H1 (cell line): ENCODE measurements around the gene ARPC2. TPM values are rescaled to one million over a fixed set of nuclear protein-coding genes. Genes with fewer than 3 reads are reported as not detected.

Experiments used
- CTCF ChIA-PET: fragments of 300-600 bp; sonication (Branson Sonifier 250); formaldehyde crosslinking; loops from one replicate; lab custom pipeline; 2021; ENCODE audit not compliant: partially characterized antibody; lab: Charles Lee
- POLR2A ChIA-PET: fragments of 300-600 bp; sonication (Branson Sonifier 250); formaldehyde crosslinking; loops from one replicate; lab custom pipeline; 2021; ENCODE audit warnings: inconsistent platforms; ENCODE audit not compliant: partially characterized antibody; lab: Charles Lee
- DNase-seq, 2 experiments: peaks; one replicate each; pipeline versions ENCODE4 v3.0.0 to v3.0.0-alpha.2; 2010 to 2022; ENCODE audit warnings: low spot score in 2 of 2, low read depth in 1 of 2, mixed read lengths in 1 of 2
- FAIRE-seq: peaks from 2 replicates; lab custom pipeline; 2011; peaks lifted over from hg19 to GRCh38; lab: Jason Lieb, UNC
- H2AFZ ChIP-seq: 2 replicates; pipeline ENCODE4 v1.8.1; 2012; ENCODE audit warnings: low read length, inconsistent platforms
- H2AK5ac ChIP-seq: 2 replicates; pipeline ENCODE4 v1.6.1; 2013; ENCODE audit warnings: low read depth, low read length
- H2BK120ac ChIP-seq: replicated peaks from 2 replicates; pipeline ENCODE3; 2013; ENCODE audit warnings: low read depth, low read length, inconsistent platforms
- H2BK12ac ChIP-seq: 2 replicates; pipeline ENCODE4 v1.6.1; 2013; ENCODE audit warnings: low read depth, low read length
- H2BK15ac ChIP-seq: 2 replicates; pipeline ENCODE4 v1.6.1; 2013; ENCODE audit warnings: low read length
- H2BK20ac ChIP-seq: 2 replicates; pipeline ENCODE4 v1.6.1; 2013; ENCODE audit warnings: low read length
- H2BK5ac ChIP-seq: 2 replicates; pipeline ENCODE4 v1.6.1; 2013; ENCODE audit warnings: low read depth, low read length
- H3K14ac ChIP-seq: 2 replicates; pipeline ENCODE4 v1.6.1; 2013; ENCODE audit warnings: inconsistent platforms; ENCODE audit not compliant: insufficient read length
- H3K18ac ChIP-seq: 2 replicates; pipeline ENCODE4 v1.6.1; 2013; ENCODE audit warnings: low read length; ENCODE audit errors: extremely low read depth
- H3K23ac ChIP-seq: 2 replicates; pipeline ENCODE4 v1.6.1; 2013; ENCODE audit warnings: inconsistent platforms; ENCODE audit not compliant: insufficient read length
- H3K23me2 ChIP-seq: 2 replicates; pipeline ENCODE4 v1.6.1; 2013; ENCODE audit warnings: low read depth, low read length
- H3K27ac ChIP-seq: 2 replicates; pipeline ENCODE4 v1.6.1; 2011; ENCODE audit warnings: low read depth, low read length, inconsistent platforms
- H3K27me3 ChIP-seq, 4 experiments: replicated peaks in 1 of 4; 1 replicate in 1 of 4; 2 replicates in 3 of 4; pipeline versions ENCODE4 v1.6.1 to v1.8.1; 2011 to 2013; ENCODE audit warnings: low read length in 3 of 4, mild to moderate bottlenecking in 3 of 4, inconsistent platforms in 2 of 4, mixed read lengths in 2 of 4, moderate library complexity in 1 of 4; ENCODE audit not compliant: control insufficient read depth in 3 of 4, insufficient read depth in 3 of 4; ENCODE audit errors: extremely low read depth in 1 of 4
- H3K36me3 ChIP-seq, 4 experiments: 2 replicates each; pipeline versions ENCODE4 v1.6.1 to v1.8.1; 2011 to 2013; ENCODE audit warnings: mild to moderate bottlenecking in 4 of 4, low read length in 3 of 4, moderate library complexity in 2 of 4, control low read depth in 1 of 4, inconsistent platforms in 1 of 4; ENCODE audit not compliant: insufficient read depth in 4 of 4, control insufficient read depth in 2 of 4
- H3K4ac ChIP-seq: replicated peaks from 2 replicates; pipeline ENCODE3; 2013; ENCODE audit warnings: low read length, low read depth, mixed read lengths, inconsistent platforms; ENCODE audit not compliant: insufficient read length
- H3K4me1 ChIP-seq, 4 experiments: replicated peaks in 1 of 4; 1 replicate in 1 of 4; 2 replicates in 3 of 4; pipeline versions ENCODE4 v1.6.1 to v1.8.1; 2011 to 2013; ENCODE audit warnings: low read length in 3 of 4, inconsistent platforms in 2 of 4, mixed read lengths in 1 of 4; ENCODE audit not compliant: insufficient read depth in 4 of 4, control insufficient read depth in 3 of 4
- H3K4me2 ChIP-seq, 2 experiments: 2 replicates each; pipeline versions ENCODE4 v1.6.1 to v1.8.1; 2011 to 2013; ENCODE audit warnings: low read depth in 2 of 2, low read length in 2 of 2, control low read depth in 1 of 2, inconsistent platforms in 1 of 2, mild to moderate bottlenecking in 1 of 2; ENCODE audit not compliant: insufficient read depth in 1 of 2
- H3K4me3 ChIP-seq, 4 experiments: fragments of 200-600, 300-600 bp in 1 of 4; sonication (generic), shearing (Covaris generic), sonication (Bioruptor Twin) in 1 of 4; 2 replicates each; pipeline versions ENCODE4 v1.5.1 to v1.8.1; 2011 to 2016; ENCODE audit warnings: low read length in 4 of 4, low read depth in 3 of 4, control low read depth in 2 of 4, inconsistent platforms in 2 of 4, mild to moderate bottlenecking in 2 of 4, mixed read lengths in 1 of 4, moderate library complexity in 1 of 4; ENCODE audit not compliant: insufficient read depth in 2 of 4; ENCODE audit errors: extremely low read depth in 1 of 4
- H3K56ac ChIP-seq: replicated peaks from 2 replicates; pipeline ENCODE3; 2013; ENCODE audit warnings: low read depth, mild to moderate bottlenecking, mixed read lengths, low read length, inconsistent platforms; ENCODE audit not compliant: insufficient read length
- H3K79me1 ChIP-seq: 2 replicates; pipeline ENCODE4 v1.6.1; 2013; ENCODE audit warnings: low read depth, low read length, control low read depth
- H3K79me2 ChIP-seq, 2 experiments: 2 replicates each; pipeline versions ENCODE4 v1.6.1 to v1.8.1; 2012 to 2013; ENCODE audit warnings: low read length in 2 of 2, mild to moderate bottlenecking in 2 of 2, inconsistent platforms in 1 of 2; ENCODE audit not compliant: insufficient read depth in 2 of 2, control insufficient read depth in 1 of 2
- H3K9ac ChIP-seq, 4 experiments: replicated peaks in 1 of 4; 1 replicate in 1 of 4; 2 replicates in 3 of 4; pipeline versions ENCODE4 v1.6.1 to v1.8.1; 2011 to 2013; ENCODE audit warnings: low read depth in 3 of 4, low read length in 3 of 4, control low read depth in 2 of 4, mild to moderate bottlenecking in 2 of 4, moderate library complexity in 2 of 4, inconsistent platforms in 1 of 4; ENCODE audit errors: extremely low read depth in 1 of 4
- H3K9me3 ChIP-seq, 2 experiments: 2 replicates each; pipeline versions ENCODE4 v1.6.1 to v1.8.1; 2012 to 2013; ENCODE audit warnings: mild to moderate bottlenecking in 2 of 2, moderate library complexity in 2 of 2, control low read depth in 1 of 2, inconsistent platforms in 1 of 2, low read depth in 1 of 2, low read length in 1 of 2, mixed read lengths in 1 of 2; ENCODE audit not compliant: insufficient read depth in 2 of 2
- H4K20me1 ChIP-seq, 2 experiments: replicated peaks in 1 of 2; 2 replicates each; pipeline versions ENCODE3 to v1.8.1; 2011 to 2013; ENCODE audit warnings: inconsistent platforms in 2 of 2, low read length in 2 of 2, mild to moderate bottlenecking in 1 of 2; ENCODE audit not compliant: insufficient read depth in 2 of 2, control insufficient read depth in 1 of 2
- H4K5ac ChIP-seq: 2 replicates; pipeline ENCODE4 v1.6.1; 2013; ENCODE audit warnings: low read length, low read depth, mixed read lengths, inconsistent platforms; ENCODE audit not compliant: insufficient read length
- H4K8ac ChIP-seq: 2 replicates; pipeline ENCODE4 v1.8.0; 2013; ENCODE audit warnings: mild to moderate bottlenecking, moderate library complexity, low read length, inconsistent platforms; ENCODE audit not compliant: insufficient read depth; ENCODE audit errors: extremely low read depth
- H4K91ac ChIP-seq: replicated peaks from 2 replicates; pipeline ENCODE3; 2013; ENCODE audit warnings: low read length, mixed read lengths, inconsistent platforms; ENCODE audit not compliant: insufficient read length
- JUND ChIP-seq: IDR thresholded peaks from 2 replicates; pipeline ENCODE4 v1.6.1; 2011; ENCODE audit warnings: mild to moderate bottlenecking, improper control_type of control experiment, low read length
- POU5F1 ChIP-seq: IDR thresholded peaks from 2 replicates; pipeline ENCODE4 v1.6.1; 2011; ENCODE audit warnings: low read depth, mild to moderate bottlenecking, low read length, moderate library complexity
- SIN3A ChIP-seq, 2 experiments: IDR thresholded peaks in 1 of 2; conservative IDR thresholded peaks in 1 of 2; 2 replicates each; pipeline ENCODE4 v1.6.1; 2011 to 2012; ENCODE audit warnings: low read length in 2 of 2, improper control_type of control experiment in 1 of 2, low read depth in 1 of 2, mild to moderate bottlenecking in 1 of 2
- SP1 ChIP-seq: IDR thresholded peaks from 2 replicates; pipeline ENCODE4 v1.6.1; 2011; ENCODE audit warnings: low read depth, low read length
- SP4 ChIP-seq: IDR thresholded peaks from 2 replicates; pipeline ENCODE4 v1.6.1; 2012; ENCODE audit warnings: low read length, inconsistent platforms
- ZNF274 ChIP-seq: IDR thresholded peaks from 2 replicates; pipeline ENCODE4 v1.7.0; 2012; ENCODE audit warnings: low read length, borderline replicate concordance; ENCODE audit errors: extremely low read depth
- WGBS, 2 experiments: shearing (Covaris generic) in 1 of 2; methylation state at CpG; one replicate each; pipeline versions ENCODE4 v1.1.6 to v1.1.7; 2013 to 2015; ENCODE audit warnings: low lambda C conversion rate in 2 of 2, mixed read lengths in 2 of 2, inconsistent platforms in 1 of 2, low coverage in 1 of 2, missing lambda C conversion rate in 1 of 2; ENCODE audit not compliant: insufficient replicate concordance in 2 of 2, insufficient coverage in 1 of 2, insufficient read length in 1 of 2; ENCODE audit errors: extremely low coverage in 1 of 2, missing lambda C conversion rate in 1 of 2; 5-methylcytosine and 5-hydroxymethylcytosine counted together
- polyA plus RNA-seq, 7 experiments: library from polyadenylated mRNA; depleted of rRNA in 3 of 7; stranded (reverse) in 5 of 7; unstranded in 2 of 7; fragments of >200 nt in 5 of 7; fragments of 200-250 nt in 2 of 7; gene quantifications; 1 replicate in 5 of 7; 2 replicates in 1 of 7; 4 replicates in 1 of 7; pipeline versions ENCODE4 v1.2.1 to v1.2.3, GENCODE V29; 2011 to 2013; ENCODE audit warnings: missing spikeins in 2 of 7, mixed read lengths in 2 of 7
- total RNA-seq: library from RNA; stranded (reverse); fragmentation: NEBNext Ultra II Directional; extraction: Animal tissue kit (Norgen Biotek cat#: 25700); gene quantifications from 2 replicates; pipeline ENCODE4 v1.2.1, GENCODE V29; 2021

ARPC2 gene
- total and polyA plus RNA-seq, 2 of the 8 experiments (the other 6 are each of a cell fraction or from before 2014, with no cell fraction given): 174 to 195 TPM

GRCh38 chr2:218224186-218224585, 7.2 kb downstream of the ARPC2 start:
- ChIA-PET POLR2A (interaction anchor here (1.1 kb wide), 1 partner anchor 19 kb away, joined by 3 read pairs; no protein-coding TSS in a partner anchor), CTCF (no interaction called here)
- H3K4me3 ChIP-seq: no peak overlapping the region
- no peaks in the 10 kb centered on the region for H3K27me3 ChIP-seq
- H3K18ac ChIP-seq: no peak overlapping the region
- H2AFZ ChIP-seq: no peak overlapping the region
- no peak for DNase-seq
- no peak overlapping the region for H3K4me2 ChIP-seq
- H2BK15ac ChIP-seq: no peak overlapping the region
- peaks cover 5% of the 10 kb centered on the region; the same call in 1 of the 2 replicates for H3K79me1 ChIP-seq
- H3K23ac ChIP-seq: no peak overlapping the region
- no peak overlapping the region for H2AK5ac ChIP-seq
- FAIRE-seq: no peak
- peaks cover 9 to 47% (median 25%) of the 10 kb centered on the region in 4 experiments for H3K36me3 ChIP-seq
- no peak overlapping the region for H4K8ac ChIP-seq
- no peak overlapping the region for H4K5ac ChIP-seq
- peaks cover 27 to 64% of the 10 kb centered on the region in 2 experiments for H3K79me2 ChIP-seq
- no peak overlapping the region for H4K91ac ChIP-seq
- H2BK5ac ChIP-seq: no peak overlapping the region
- no peak overlapping the region for H2BK12ac ChIP-seq
- no peaks in the 10 kb centered on the region for H3K23me2 ChIP-seq
- peaks cover 0 to 10% (median 0%) of the 10 kb centered on the region in 4 experiments; a peak in 1 of 7 replicates for H3K4me1 ChIP-seq
- peaks cover 10 to 14% of the 10 kb centered on the region in 2 experiments for H4K20me1 ChIP-seq
- H3K9ac ChIP-seq: no peak overlapping the region
- no peak overlapping the region for H3K4ac ChIP-seq
- 87% methylated on average over 1 of the region's 1 CpG; no CpG with 5 or more reads in 1 of the 2 experiments for WGBS, 2 experiments
- no peak overlapping the region for H3K27ac ChIP-seq
- no peak overlapping the region for H3K56ac ChIP-seq
- TF ChIP-seq POU5F1 (no peak), SP4 (no peak), SP1 (no peak), ZNF274 (no peak), JUND (no peak), SIN3A (conservative IDR thresholded peaks at IDR 0.05 in 1 of 2, IDR thresholded peaks at IDR 0.05 in 1 of 2; ENCODE audit: low read depth in 1 of 2, low read length in 2 of 2) (no peak)
- H3K9me3 ChIP-seq: no peaks in the 10 kb centered on the region
- H2BK20ac ChIP-seq: no peak overlapping the region
- no peak overlapping the region for H3K14ac ChIP-seq
- no peak overlapping the region for H2BK120ac ChIP-seq
